NCI-H226 (cell line): ENCODE results near the gene ZNF253.
"Not testable (repeated sequence)": the region's sequence is repeated elsewhere in the genome, so short reads cannot be mapped to it uniquely, and the experiment has no call there.

Experiments
- DNase-seq: peaks from one replicate; pipeline ENCODE4 v3.0.0-alpha.2; 2015

ZNF253 gene

DNA sequence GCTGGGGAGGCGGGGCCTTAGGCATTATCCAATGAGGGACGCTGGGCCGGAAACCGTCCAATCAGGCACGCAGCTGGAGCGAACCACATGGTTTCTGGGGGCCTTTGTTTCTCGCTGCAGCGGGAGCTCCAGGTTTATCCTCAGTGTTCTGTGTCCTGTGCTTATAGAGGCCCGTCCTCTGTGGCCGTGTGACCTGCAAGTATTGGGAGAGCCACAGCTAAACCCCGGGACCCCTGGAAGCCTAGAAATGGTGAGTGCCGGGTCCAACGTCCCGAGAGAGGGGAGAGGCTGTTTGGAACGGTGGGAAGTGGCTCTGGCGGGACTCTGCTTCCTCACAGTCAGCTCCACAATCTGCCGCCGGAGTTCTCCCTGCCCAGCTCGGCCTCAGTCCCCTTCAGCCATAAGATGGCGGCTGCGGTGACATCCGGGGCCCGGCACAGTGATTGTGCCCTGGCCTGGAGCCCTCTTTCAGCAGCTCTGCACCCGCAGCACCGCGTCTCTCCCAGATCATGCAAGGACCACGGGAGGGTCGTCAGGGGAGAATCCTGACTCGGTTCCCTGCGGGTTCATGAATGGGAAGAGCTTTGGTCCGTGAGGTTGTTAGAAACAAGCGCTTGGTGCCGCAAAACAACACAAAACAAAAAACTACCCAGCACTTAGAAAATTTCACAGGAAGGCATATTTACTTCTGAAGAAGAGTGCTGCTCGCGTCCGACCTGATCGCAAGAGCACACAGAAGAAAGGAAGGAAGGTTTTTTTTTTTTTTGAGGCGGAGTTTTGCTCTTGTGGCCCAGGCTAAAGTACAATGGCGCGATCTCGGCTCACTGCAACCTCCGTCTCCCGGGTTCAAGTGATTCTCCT, at the start of gene ZNF253:
Gene ZNF253, plus strand, starts transcription at position 133 of the 861 bp plus-strand sequence. Its CDS starts 115 bp downstream, at position 248.
- DNase-seq = peak; percentile 51

DNA sequence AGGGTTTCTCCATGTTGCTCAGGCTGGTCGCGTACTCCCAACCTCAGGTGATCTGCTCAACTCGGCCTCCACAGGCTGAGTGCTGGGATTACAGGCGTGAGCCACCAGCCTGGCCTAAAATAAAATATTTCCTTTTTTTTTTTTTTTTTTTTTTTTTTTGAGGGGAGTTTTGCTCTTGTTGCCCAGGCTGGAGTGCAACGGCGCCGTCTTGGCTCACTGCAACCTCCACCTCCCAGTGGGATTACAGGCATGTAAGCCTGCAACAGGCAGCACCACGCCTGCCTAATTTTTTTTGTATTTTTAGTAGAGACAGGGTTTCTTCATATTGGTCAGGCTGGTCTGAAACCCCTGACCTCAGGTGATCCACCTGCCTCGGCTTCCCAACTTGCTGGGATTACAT, 49.0 kb upstream of the ZNF253 start:
- DNase-seq = no peak

DNA sequence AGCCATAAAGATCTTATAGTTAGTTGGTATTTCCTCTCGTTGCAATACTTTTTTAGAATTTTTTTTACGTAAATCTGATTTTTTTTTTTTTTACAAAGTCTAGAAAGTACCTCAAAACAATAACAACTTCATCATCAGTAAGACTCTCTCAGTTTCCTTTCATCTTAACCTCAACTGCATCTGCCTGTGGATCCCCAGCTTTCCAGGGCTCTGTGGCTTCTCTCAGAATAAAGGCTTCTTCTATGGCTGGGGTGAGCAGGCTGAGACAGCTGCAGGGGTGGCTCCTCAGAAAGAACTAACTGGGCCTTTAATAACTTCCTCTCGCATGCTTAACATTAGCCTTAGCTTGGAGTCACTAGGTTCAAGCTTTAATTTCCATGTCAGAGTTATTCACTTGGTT, 48.3 kb upstream of the ZNF253 start:
- DNase-seq = no peak

DNA sequence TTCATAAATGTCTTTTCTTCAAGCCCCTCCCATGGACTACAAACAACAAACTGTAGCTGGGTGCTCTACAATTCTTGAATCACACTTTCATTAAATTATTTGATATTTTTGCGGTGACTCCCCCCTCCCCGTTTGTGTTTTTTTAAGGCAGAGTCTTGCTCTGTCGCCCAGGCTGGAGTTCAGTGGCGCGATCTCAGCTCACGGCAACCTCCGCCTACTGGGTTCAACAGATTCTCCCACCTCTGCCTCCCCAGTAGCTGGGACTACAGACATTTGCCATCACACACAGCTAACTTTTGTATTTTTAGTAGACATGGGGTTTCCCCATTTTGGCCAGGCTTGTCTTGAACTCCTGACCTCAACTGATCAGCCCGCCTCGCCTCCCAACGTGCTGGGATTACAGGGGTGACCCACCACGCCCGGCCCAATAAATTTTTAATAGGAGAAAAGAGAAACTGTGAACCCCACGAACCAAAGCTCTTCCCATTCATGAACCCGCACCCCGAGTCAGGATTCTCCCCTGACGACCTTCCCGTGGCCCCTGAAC, 44.8 kb upstream of the ZNF253 start:
- no peak for DNase-seq

DNA sequence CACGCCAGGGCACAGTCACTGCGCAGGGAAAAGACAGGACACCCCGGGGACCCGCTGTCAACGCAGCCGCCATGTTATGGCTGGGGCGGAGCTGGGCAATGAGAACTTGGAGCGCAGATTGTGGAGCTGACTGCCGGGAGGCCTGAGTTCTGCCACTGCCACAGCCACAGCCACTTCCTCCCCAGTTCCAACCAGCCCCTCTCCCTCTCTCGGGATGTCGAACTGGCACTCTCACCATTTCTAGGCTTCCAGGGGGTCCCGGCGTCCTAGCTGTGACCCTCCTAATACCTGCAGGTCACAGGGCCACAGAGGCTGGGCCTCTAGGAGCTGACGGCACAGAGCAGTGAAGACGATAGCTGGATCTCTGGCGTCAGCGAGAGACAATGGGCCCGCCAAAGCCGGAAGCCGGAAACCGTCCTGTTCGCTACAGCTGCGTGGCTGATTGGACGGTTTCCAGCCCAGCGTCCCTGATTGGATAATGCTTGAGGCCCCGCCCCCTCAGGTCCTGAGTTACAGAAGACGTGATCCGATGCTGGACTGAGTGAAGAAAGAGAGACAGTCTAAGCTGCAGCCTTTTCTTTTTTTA, 44.2 kb upstream of the ZNF253 start, which contains the start of gene ZNF506:
Gene ZNF506, minus strand, starts transcription at position 385 of the 586 bp plus-strand sequence. Its CDS starts 147 bp downstream, at position 238.
- DNase-seq = peak; percentile 96

DNA sequence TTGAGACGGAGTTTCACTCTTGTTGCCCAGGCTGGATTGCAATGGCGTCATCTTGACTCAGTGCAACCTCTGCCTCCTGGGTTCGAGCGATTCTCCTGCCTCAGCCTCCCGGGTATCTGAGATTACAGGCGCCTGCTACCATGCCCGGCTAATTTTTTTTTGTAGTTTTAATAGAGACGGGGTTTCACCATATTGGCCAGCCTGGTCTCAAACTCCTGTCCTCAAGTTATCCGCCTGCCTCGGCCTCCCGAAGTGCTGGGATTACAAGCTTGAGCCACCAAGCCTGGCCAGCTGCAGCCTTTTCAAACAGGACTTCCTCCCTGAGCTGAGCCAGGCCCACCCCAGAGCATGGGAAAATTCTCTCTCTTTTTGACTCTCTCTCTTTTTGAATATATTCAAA, 43.7 kb upstream of the ZNF253 start:
- DNase-seq = not testable (repeated sequence)

DNA sequence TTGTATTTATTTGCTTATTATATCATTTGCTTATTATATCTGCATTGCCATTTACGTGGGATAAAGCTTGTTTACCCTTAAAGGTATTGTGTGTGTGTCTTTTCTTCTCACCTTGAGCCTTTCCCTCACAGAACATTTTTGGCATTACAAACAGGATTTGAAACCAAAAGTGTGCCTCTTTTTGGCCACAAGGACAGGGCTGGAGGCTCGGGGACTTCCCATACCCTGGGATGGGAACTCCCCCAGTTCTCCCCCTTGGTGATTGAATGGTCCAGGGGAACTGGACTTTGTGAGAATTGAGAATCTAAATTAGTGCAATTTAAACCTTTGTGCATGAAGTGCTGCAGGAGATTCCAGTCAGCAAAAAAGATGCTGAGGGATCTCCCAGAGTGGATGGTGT, 41.8 kb upstream of the ZNF253 start:
- no peak for DNase-seq

DNA sequence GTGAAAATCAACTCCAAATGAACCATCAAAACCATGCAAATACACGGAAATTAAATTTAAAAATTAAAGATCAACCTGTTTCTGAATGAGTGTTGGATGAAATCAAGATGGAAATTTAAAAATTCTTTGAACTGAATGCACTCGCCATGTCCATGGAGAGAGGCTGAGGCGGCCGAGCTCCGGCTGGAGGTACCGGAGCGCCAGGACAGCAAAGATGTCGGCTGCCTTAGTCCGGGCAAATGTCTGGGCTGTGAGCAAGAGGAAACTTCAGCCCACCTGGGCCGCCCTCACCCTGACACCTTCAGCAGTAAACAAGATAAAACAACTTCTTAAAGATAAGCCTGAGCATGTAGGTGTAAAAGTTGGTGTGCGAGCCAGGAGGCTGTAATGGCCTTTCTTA, 38.8 kb upstream of the ZNF253 start:
- DNase-seq = no peak

DNA sequence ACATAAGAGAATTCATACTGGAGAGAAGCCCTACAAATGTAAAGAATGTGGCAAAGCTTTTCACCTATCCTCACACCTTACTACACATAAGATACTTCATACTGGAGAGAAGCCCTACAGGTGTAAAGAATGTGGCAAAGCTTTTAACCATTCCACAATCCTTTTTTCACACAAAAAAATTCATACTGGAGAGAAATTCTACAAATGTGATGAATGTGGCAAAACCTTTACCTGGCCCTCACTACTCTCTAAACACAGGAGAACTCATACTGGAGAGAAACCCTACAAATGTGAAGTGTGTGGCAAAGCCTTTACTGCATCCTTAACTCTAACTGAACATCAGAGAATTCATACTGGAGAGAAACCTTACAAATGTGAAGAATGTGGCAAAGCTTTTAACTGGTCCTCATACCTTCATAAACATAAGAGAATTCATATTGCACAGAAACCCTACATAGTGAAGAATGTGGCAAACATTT, 30.1 kb upstream of the ZNF253 start:
- no peak for DNase-seq

DNA sequence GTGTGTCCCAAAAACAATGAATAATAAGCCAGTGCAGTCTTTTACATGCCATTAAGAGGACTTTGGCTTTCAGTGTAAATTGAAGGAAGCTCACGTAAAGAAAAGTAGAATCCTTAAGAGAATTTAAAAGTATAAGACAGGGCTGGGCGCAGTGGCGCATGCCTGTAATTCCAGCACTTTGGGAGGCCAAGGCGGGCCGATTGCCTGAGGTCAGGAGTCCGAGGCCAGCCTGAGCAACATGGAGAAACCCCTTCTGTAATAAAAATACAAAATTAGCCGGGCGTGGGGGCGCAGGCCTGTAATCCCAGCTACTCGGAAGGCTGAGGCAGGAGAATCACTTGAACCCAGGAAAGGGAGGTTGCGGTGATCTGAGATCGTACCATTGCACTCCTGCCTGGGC, 17.9 kb upstream of the ZNF253 start:
- no peak for DNase-seq

DNA sequence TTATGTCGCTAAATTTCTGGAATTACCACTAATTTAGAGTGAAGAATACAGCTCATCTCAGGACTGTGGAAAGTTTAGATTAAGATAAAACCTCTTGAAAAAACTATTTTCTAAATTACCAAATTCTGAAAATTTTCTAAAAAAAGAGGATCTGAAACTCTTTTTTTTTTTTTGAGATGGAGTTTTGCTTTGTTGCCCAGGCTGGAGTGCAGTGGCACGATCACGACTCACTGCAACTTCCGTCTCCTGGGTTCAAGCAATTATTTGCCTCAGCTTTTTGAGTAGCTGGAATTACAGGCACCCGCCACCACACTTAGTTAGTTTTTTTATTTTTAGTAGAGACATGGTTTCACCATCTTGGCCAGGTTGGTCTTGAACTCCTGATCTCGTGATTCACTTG, 16.6 kb upstream of the ZNF253 start:
- no peak for DNase-seq

DNA sequence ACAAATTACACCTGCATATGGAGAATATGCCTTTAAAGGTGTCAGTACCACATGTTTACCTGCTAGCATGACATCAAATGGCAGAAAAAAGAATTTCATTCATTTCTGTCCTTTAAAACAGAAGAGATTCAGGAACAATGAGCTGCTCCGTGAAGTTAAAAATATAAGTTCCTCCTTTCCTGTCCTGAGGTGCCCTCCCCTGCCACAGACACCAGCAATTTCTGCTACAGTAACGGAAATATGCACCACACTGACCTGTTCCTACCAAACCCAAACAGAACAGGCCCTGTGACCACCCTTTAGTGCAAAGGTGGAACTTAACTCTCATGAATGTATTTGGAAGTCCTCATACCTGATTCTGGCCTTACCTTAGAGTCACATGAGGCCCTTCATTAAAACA, 13.9 kb upstream of the ZNF253 start:
- not testable (repeated sequence) for DNase-seq

DNA sequence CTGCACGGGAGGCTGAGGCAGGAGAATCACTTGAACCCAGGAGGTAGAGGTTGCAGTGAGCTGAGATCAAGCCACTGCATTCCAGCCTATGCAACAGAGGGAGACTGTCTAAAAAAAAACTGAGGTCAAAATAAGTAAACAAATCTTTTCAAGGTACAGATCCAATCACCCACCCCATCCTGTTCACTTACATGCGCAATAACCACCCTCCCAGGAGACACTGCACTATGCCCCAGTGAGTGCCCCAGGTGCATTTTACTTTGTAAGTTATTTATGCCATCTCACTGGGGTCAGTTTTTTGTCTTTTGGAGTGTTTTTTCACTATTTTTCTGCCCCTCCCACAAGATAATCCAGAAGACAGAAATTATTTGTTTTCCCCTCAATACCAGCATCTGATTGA, 6.9 kb upstream of the ZNF253 start:
- no peak for DNase-seq

DNA sequence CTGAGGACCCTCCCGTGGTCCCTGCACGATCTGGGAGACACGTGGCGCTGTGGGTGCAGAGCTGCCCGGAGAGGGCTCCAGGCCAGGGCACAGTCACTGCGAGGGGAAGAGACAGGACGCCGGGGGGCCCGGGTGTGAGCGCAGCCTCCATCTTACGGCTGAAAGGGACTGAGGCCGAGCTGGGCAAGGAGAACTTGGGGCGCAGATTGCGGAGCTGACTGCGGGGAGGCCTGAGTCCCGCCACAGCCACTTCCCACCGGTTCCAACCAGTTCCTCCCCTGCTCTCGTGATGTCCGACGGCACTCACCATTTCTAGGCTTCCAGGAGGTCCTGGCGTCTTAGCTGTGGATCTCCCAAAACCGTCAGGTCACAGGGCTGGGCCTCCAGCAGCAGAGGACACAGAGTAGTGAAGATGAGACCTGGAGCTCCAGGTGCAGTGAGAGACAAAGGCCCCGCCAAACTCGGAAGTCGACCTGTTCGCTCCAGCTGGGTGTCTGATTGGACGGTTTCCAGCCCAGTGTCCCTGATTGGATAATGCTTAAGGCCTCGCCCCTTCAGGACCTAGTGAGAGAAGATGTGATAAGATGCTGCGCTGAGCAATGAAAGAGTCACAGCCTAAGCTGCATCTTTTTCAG, 4.8 kb upstream of the ZNF253 start:
- no peak for DNase-seq

DNA sequence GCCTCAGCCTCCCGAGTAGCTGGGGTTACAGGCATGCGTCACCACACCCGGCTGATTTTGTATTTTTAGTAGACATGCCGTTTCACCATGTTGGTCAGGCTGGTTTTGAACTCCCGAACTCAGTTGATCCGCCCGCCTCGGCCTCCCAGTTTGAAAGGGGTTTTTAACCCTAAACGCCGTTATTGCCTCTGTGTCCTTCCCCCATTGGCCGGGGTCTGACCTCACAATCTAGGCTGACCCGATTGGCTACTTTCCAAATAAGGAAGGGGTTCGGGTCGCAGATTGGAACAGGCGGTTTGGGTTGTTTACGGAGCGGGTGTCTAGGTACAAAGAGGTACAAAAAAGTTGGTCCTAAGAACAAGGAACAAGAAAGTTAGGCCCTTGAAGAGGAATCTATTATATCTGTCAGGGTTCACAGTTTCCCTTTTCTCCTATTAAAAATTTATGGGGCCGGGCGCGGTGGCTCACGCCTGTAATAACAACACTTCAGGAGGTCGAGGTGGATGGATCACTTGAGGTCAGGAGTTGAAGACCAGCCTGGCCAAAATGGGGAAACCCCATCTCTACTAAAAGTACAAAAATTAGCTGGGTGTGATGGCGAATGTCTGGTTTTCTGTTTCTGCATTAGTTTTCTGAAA, 1.0 kb downstream of the ZNF253 start:
- no peak for DNase-seq

DNA sequence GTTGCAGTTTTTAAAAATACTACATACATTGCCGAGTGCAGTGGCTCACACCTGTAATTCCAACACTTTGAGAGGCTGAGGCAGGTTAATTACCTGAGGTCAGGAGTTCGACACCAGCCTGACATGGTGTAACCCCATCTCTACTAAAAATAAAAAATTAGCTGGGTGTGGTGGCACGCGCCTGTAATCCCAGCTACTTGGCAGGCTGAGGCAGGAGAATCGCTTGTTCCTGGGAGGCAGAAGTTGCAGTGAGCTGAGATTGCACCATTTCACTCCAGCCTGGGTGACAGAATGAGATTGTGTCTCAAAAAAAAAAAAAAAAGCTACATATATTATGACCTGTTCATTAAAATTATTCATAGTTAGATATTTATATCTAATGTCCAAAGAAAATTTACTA, 4.4 kb downstream of the ZNF253 start:
- not testable (repeated sequence) for DNase-seq

DNA sequence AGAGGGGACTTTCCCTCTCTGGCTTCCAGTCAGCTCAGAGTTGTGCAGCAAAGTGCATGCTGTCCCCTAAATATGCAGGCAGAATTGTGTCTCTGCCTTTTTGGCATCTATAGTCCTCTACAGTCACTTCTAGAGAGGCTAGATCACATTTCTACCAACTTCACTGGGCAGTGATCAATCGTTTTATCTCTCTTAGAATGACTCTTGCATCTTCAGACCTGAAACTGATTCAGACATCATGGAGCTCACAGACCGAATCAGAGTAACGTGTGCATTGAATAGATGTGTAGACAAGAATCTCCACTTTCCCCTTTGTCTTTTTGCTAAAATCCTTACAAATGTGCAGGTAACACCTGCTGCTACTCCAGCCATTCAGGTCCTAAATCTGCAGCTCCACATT, 6.2 kb downstream of the ZNF253 start:
- no peak for DNase-seq

DNA sequence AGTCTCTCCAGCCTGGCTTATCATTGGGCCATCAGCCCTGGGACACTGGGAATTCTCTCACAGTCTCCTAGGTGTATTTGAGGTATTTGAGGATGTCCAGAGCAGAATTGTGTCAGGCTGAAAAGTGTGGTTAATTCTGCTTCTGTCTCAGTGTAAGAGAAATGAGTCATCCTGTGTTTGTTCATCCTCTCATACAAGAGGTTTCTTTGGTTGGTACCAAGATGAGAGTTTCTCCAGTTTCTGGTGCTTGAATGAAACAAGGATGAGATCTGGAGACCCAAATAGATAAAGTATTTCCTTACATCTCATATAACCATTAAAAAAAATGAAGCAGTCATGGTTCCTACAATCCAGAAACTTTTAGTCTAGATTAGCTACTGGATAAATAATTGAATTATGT, 7.7 kb downstream of the ZNF253 start:
- no peak for DNase-seq

DNA sequence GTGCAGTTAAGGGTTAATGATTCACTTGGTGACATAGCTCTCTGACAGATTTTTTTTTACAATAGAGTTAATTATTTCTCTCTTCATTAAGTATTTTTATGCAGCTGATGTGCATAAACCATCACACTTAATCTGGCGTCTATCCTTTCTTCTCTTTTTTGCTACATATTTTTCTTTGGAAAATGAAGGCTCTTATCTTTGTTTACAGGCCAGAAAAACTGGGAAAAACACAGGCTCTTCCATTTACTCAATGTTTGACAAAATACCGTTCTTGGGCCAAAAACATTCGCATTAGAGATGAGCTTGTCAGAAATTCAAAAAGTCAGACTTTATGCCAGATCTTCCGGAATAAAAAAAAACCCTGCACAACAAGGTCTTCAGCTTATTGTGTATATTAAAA, 12.0 kb downstream of the ZNF253 start:
- DNase-seq = no peak

DNA sequence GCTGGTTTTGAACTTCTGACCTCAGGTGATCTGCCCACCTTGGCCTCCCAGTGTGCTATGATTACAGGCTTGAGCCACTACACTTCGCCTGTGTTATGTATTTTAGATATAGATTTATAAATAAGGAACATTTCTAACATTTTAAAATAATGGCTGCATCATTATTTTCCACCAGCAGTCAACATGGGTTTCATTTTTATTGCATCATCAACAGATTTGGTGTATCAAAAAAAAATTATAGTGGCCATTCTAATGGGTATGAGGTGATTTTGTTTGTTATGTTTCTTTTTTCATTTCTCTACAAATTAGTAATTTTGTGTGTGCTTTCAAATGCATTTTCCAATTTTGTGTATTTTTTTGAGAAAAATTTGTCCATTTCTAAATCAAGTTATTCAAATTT, 18.9 kb downstream of the ZNF253 start:
- DNase-seq = no peak

DNA sequence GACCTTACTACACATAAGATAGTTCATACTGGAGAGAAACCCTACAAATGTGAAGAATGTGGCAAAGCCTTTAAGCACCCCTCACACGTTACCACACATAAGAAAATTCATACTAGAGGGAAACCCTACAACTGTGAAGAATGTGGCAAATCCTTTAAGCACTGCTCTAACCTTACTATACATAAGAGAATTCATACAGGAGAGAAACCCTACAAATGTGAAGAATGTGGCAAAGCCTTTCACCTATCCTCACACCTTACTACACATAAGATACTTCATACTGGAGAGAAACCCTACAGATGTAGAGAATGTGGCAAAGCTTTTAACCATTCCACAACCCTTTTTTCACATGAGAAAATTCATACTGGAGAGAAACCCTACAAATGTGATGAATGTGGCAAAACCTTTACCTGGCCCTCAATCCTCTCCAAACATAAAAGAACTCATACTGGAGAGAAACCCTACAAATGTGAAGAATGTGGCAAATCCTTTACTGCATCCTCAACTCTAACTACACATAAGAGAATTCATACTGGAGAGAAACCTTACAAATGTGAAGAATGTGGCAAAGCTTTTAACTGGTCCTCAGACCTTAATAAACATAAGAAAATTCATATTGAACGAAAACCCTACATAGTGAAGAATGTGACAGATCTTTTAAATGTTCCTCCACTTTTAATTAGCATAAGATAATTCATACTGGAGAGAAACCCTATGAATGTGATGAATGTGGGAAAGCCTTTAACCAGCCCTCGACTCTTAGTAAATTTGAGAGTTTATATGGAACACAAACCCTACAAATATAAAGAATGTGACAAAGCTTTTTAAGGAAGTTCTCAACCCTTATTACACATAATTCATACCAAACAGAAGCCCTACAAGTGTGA, 26.6 kb downstream of the ZNF253 start:
- not testable (repeated sequence) for DNase-seq

DNA sequence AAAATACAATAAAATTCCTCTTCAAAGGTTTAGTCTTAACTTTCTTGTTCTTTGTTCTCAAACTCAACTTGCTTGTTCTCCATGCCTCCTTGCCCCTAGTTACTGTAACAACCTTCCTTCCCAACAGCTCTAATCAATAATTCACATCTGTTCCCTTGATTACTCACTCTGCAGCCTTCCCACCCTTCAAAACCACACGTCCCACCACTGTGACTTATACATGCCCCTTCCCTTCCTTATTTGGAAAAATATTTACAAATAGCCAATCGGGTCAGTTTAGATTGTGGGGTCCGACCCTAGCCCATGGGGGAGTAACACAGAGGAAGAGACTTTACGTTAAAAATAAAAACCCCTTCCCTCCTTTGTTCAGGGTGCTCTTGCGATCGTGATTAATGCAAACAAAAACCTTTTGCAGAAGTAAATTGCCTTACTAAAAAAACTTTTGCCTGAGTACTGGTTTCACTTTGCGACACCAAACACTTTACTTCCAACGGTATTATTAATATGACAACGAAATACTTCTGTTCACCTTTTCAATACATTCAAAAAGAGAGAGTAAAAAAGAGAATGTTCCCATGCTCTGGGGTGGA, 34.6 kb downstream of the ZNF253 start:
- no peak for DNase-seq
